ENCODE data around the gene ITPKB. TPM values are rescaled to one million over a fixed set of nuclear protein-coding genes. Genes with fewer than 3 reads are reported as not detected.

ITPKB gene
- total RNA-seq, 1 donor from 2014 or later, result 21.2 TPM

GRCh38 chr1:226688808-226689207 lies 50.3 kb downstream of the ITPKB start:
- no peaks in the 10 kb centered on the region for H3K36me3 Mint-ChIP-seq
- no peak for TF ChIP-seq CTCF (IDR thresholded peaks at IDR 0.05; ENCODE audit: unreplicated experiment)
- no peak overlapping the region for H3K4me3 Mint-ChIP-seq
- no peak overlapping the region for H3K27ac Mint-ChIP-seq
- no peak for DNase-seq (ENCODE audit: low spot score in 2 of 2, unreplicated experiment in 2 of 2)
- no peaks in the 10 kb centered on the region for H3K27me3 Mint-ChIP-seq (ENCODE audit: low read depth)
- no peaks in the 10 kb centered on the region for H3K9me3 Mint-ChIP-seq
- H3K4me1 Mint-ChIP-seq, result peaks cover 25% of the 10 kb centered on the region

GRCh38 chr1:226688056-226688748 lies 50.9 kb downstream of the ITPKB start:
- Mint-ChIP-seq H3K4me3 (no peak overlapping the region), H3K27ac (no peak overlapping the region), H3K4me1 (peaks cover 25% of the 10 kb centered on the region), H3K36me3 (no peaks in the 10 kb centered on the region), H3K27me3 (ENCODE audit: low read depth) (no peaks in the 10 kb centered on the region), H3K9me3 (no peaks in the 10 kb centered on the region)
- DNase-seq (ENCODE audit: low spot score in 2 of 2, unreplicated experiment in 2 of 2), result no peak
- no peak for TF ChIP-seq CTCF (IDR thresholded peaks at IDR 0.05; ENCODE audit: unreplicated experiment)

- Mint-ChIP-seq H3K27ac (no peak overlapping the region), H3K4me3 (no peak overlapping the region), H3K36me3 (no peaks in the 10 kb centered on the region), H3K4me1 (peaks cover 19% of the 10 kb centered on the region), H3K27me3 (ENCODE audit: low read depth) (no peaks in the 10 kb centered on the region), H3K9me3 (no peaks in the 10 kb centered on the region)
- no peak for TF ChIP-seq CTCF (IDR thresholded peaks at IDR 0.05; ENCODE audit: unreplicated experiment)
- no peak for DNase-seq (ENCODE audit: low spot score in 2 of 2, unreplicated experiment in 2 of 2)
Measured at GRCh38 chr1:226687426-226687825, 51.7 kb downstream of the ITPKB start.

- DNase-seq (ENCODE audit: low spot score in 2 of 2, unreplicated experiment in 2 of 2), result no peak
- TF ChIP-seq CTCF (IDR thresholded peaks at IDR 0.05; ENCODE audit: unreplicated experiment), result no peak
- Mint-ChIP-seq H3K27ac (no peak overlapping the region), H3K27me3 (ENCODE audit: low read depth) (no peaks in the 10 kb centered on the region), H3K36me3 (no peaks in the 10 kb centered on the region), H3K4me3 (no peak overlapping the region), H3K4me1 (peaks cover 16% of the 10 kb centered on the region), H3K9me3 (no peaks in the 10 kb centered on the region)
Measured at GRCh38 chr1:226686440-226687425, 52.3 kb downstream of the ITPKB start.

GRCh38 chr1:226685196-226685820 lies 53.8 kb downstream of the ITPKB start:
- TF ChIP-seq CTCF (IDR thresholded peaks at IDR 0.05; ENCODE audit: unreplicated experiment), result no peak
- no peak for DNase-seq (ENCODE audit: low spot score in 2 of 2, unreplicated experiment in 2 of 2)
- H3K36me3 Mint-ChIP-seq, result no peaks in the 10 kb centered on the region
- H3K4me3 Mint-ChIP-seq, result no peak overlapping the region
- H3K4me1 Mint-ChIP-seq, result peaks cover 11% of the 10 kb centered on the region
- H3K27ac Mint-ChIP-seq, result no peak overlapping the region
- H3K27me3 Mint-ChIP-seq (ENCODE audit: low read depth), result no peaks in the 10 kb centered on the region
- H3K9me3 Mint-ChIP-seq, result no peaks in the 10 kb centered on the region

All from mesothelial cell of epicardium (in vitro differentiated cells).